ENCODE data around the gene ENPP4.
A peak's percentile ranks its signal among the peaks of the same experiment; 100 is the strongest.
"Not testable (repeated sequence)": the region's sequence is repeated elsewhere in the genome, so short reads cannot be mapped to it uniquely, and the experiment has no call there.

Gene ENPP4

GRCh38 chr6:46131291-46131690 lies 1.5 kb downstream of the ENPP4 start:
- DNase-seq (ENCODE audit: low read depth in 2 of 2), result not testable (repeated sequence)

GRCh38 chr6:46134216-46134615 lies 4.4 kb downstream of the ENPP4 start:
- DNase-seq (ENCODE audit: low read depth in 2 of 2), result no peak

- no peak for DNase-seq (ENCODE audit: low read depth in 2 of 2)
These were observed 5.4 kb downstream of the ENPP4 start for GRCh38 chr6:46135176-46135575.

DNA sequence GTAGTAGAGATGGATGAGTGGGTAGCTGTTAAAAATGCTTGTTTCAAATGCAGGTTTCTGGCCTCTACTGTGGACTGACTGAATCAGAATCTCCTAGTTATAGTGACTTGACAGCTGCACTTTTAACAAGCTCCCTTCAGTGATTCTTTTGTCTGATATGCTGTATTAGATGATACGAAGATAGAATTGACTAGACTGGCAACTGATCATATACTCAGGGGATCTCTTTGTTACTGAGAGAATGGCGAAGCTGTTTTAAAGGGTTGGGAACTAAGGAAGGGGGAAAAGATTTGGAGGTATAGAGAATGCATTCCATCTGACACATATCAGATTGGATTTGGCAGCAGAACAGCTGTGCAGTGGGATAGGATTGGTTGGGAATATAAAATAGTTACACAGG lies 7.0 kb downstream of the ENPP4 start:
- DNase-seq (ENCODE audit: low read depth in 2 of 2), result no peak

DNA sequence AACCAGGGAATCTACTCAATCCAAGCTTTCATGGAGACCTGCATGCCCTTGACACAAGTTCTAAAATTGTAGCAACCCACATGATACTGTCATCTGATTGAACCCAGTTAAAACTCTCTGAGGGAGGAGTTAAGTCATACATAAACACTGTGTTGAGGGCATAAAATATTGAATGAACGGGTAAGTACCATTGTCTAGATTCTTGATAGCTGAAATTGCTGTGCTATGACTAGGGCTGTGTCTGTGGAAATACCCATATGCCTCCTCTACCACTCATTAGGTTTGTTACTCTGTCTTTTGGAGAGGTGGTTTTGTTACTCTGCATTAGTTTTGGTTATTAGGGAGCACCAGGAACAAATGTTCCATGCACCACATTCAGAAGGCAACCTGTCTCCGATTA lies 7.6 kb downstream of the ENPP4 start:
- no peak for DNase-seq (ENCODE audit: low read depth in 2 of 2)

DNA sequence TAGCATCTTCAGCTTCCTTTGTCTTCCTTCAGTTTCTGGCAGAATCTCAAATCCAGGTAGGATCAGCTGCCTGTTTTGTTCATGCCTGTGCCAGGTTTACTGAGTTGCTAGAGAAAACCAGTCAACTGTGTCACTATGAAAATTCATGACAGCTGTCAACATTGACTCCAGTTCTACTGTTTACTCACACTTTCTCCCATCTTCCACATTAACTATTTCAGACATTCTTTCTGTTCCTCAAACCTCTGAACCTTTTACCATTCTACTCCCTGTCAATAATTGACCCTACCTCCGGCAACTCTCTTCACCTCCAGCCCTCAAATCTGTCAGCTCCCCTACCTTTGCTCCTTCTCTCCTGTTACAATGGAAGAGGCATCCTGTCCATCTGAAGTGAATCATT lies 8.5 kb downstream of the ENPP4 start:
- no peak for DNase-seq (ENCODE audit: low read depth in 2 of 2)

GRCh38 chr6:46144270-46144669 lies 14.5 kb downstream of the ENPP4 start:
- DNase-seq (ENCODE audit: low read depth in 2 of 2), result no peak

GRCh38 chr6:46149066-46149465 lies 19.3 kb downstream of the ENPP4 start:
- DNase-seq (ENCODE audit: low read depth in 2 of 2), result not testable (repeated sequence)

DNA sequence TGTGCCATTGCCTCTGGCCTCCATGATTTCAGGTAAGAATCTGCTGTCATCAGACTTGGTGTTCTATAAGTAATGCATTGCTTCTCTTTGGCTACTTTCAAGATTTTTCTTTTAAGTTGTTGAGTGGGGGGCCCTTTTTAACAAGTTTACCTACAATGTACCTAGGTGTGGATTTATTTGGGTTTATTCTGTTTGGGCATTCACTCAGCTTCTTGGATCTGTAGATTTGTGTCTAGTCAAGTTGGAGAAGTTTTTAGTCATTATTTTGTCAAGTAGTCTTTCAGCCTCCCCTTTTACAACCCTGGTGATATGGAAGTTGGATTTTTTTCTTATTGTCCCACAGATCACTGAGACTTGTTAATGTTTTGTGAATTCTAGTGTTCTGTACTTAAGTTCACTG lies 26.9 kb downstream of the ENPP4 start:
- DNase-seq (ENCODE audit: low read depth in 2 of 2), result no peak

DNA sequence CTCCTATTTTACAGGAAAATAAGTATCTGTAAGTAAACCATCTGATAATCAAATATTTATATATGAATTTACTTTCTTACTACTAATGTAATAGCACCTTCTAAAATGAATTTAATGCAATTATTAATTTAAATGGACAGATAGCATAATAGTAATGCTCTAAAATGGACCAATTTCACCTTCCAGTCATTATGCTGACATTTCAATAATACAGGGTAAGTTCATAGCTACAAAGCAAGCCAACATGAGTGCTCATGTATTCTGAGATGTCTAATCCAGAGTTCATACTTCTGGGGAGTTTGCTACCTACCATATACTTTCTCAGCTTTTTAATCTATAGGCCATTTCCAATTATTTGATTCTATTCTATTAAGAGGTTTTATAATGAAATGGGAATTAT lies 29.4 kb downstream of the ENPP4 start:
- DNase-seq (ENCODE audit: low read depth in 2 of 2), result no peak

- no peak for DNase-seq (ENCODE audit: low read depth in 2 of 2)
These were observed 30.3 kb downstream of the ENPP4 start for GRCh38 chr6:46160102-46160501.

DNA sequence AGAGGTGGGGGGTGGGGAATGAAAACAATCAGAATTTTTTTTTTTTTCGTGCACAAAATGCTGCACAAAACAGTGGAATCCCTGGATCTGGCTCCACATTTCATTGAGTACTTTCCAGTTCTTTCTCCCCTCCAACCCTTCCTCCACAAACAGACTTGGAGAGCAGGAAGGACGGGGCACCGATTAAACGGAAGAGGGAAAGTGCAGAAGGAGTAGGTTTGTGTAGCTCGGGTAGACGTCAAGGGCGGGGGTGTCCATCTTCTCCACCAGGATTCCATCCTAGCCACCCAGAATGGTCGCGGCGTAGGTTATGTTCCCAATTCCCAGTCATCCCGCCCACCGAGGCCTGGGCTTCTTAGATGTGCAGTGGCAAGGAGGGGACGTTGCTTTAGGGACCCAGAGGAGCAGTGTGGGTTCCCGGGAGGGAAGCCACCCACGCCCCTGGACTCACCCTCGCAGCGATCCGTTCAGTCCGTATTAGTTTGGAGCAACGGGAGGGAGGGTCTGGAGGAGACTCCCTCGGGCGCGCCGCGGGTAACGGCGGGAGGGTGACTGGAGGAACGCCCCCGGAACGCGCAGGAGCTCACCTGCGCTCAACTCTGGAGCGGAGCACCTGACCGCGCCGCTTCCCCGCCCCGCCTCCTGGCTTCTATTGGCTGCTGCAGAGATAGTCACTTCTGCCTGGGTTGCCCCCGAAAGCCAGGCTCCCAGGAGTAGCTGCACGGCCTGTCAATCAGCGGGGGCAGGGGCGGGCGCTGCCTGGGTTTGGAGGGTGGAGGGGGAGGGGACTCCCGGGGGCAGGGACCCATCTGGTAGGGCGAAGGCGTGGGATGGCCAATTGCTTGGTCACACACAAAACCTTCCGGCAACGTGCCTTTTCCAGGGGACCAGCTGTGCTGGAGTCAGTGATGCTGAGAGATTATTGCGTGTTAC lies 40.8 kb downstream of the ENPP4 start, which contains the start of gene ENPP5:
Gene ENPP5, minus strand, starts transcription at position 624 of the 933 bp plus-strand sequence. CDS start 2,718 bp downstream, outside the sequence.
- peak; percentile 31 to 39 for DNase-seq (ENCODE audit: low read depth in 2 of 2)

- no peak for DNase-seq (ENCODE audit: low read depth in 2 of 2)
These were observed 42.4 kb downstream of the ENPP4 start for GRCh38 chr6:46172176-46172575.

GRCh38 chr6:46174904-46175303 lies 45.1 kb downstream of the ENPP4 start:
- DNase-seq (ENCODE audit: low read depth in 2 of 2), result no peak

- no peak for DNase-seq (ENCODE audit: low read depth in 2 of 2)
These were observed 45.7 kb downstream of the ENPP4 start for GRCh38 chr6:46175446-46175845.

- no peak for DNase-seq (ENCODE audit: low read depth in 2 of 2)
These were observed 46.2 kb downstream of the ENPP4 start for GRCh38 chr6:46175976-46176375.

GRCh38 chr6:46184114-46184513 lies 54.3 kb downstream of the ENPP4 start:
- DNase-seq (ENCODE audit: low read depth in 2 of 2), result no peak

- DNase-seq (ENCODE audit: low read depth in 2 of 2), result no peak
These were observed 56.8 kb downstream of the ENPP4 start for GRCh38 chr6:46186583-46186982.

DNA sequence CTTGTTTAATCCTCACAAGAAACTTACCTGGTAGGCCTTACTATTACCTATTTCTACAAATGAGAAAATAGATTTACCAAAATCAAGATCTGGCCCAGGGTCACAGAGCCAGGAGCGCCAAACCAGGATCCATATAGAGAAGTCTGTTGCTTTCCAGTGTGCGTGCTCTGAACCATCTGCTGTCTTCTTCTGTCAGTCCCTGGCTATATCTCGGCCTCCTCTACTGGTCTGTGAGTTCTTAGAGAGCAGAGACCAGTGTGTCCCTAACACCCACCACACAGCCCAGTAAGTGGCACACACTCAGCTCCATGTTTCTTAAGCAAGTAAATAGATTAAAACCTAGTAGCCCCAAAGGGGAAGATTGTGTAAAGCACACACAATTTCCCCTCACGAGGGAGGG lies 59.9 kb downstream of the ENPP4 start:
- no peak for DNase-seq (ENCODE audit: low read depth in 2 of 2)

DNA sequence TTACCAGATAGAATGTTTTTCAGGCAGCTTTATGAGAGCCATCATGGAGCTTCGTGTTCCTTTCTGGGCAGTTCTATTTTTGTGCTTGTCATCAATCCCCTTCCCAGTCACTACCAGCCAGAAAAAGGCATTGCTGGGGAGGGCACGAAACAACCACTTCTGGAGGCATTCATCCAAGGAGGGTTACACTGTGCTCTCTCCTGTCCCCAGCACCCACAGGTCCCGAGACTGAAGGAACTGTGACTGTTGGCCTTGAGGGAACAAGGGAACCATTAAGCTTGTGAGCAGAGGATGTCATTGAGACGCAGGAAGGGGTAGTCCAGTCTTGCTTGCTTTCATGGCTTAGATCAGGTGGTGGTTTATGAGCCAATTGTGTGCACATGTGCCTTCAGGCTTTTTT lies 61.1 kb downstream of the ENPP4 start:
- no peak for DNase-seq (ENCODE audit: low read depth in 2 of 2)

- no peak for DNase-seq (ENCODE audit: low read depth in 2 of 2)
These were observed 62.2 kb downstream of the ENPP4 start for GRCh38 chr6:46191961-46192360.
